Type B pancreatic cell (in vitro differentiated cells): ENCODE results near the gene LONRF3. TPM values are rescaled to one million over a fixed set of nuclear protein-coding genes. Genes with fewer than 3 reads are reported as not detected.
A peak's percentile ranks its signal among the peaks of the same experiment; 100 is the strongest.

Source experiments
- DNase-seq: peaks from one replicate; pipeline ENCODE4 v3.0.0; 2021; ENCODE audit warnings: mixed read lengths; ENCODE audit not compliant: unreplicated experiment; ENCODE audit errors: extremely low spot score
- H3K27ac Mint-ChIP-seq: 2 replicates; pipeline ENCODE4 v1.8.0; 2021; ENCODE audit warnings: mild to moderate bottlenecking, mixed read lengths
- H3K27me3 Mint-ChIP-seq: 2 replicates; pipeline ENCODE4 v1.8.0; 2021; ENCODE audit warnings: mixed read lengths
- H3K36me3 Mint-ChIP-seq: 2 replicates; pipeline ENCODE4 v1.8.0; 2021; ENCODE audit warnings: mixed read lengths
- H3K4me1 Mint-ChIP-seq: one replicate; pipeline ENCODE4 v1.8.0; 2021; ENCODE audit warnings: mixed read lengths; ENCODE audit not compliant: unreplicated experiment
- H3K4me3 Mint-ChIP-seq: 2 replicates; pipeline ENCODE4 v1.8.0; 2021; ENCODE audit warnings: mild to moderate bottlenecking, mixed read lengths
- H3K9me3 Mint-ChIP-seq: 2 replicates; pipeline ENCODE4 v1.8.0; 2021; ENCODE audit warnings: mixed read lengths
- total RNA-seq: library from RNA; stranded (reverse); gene quantifications from 2 replicates; pipeline ENCODE4 v1.2.1, GENCODE V29; 2021; ENCODE audit warnings: low replicate concordance
- TF ChIP-seq, protein P1 (sequence below): fragments of 200-600 bp; sonication (generic); conservative IDR thresholded peaks from 2 replicates; pipeline ENCODE4 v1.5.0; 2021; ENCODE audit warnings: antibody characterized with exemption, mild to moderate bottlenecking

The LONRF3 gene
- total RNA-seq, 1 donor from 2014 or later, result 1.5 TPM

GRCh38 chrX:119067023-119067739 lies 92.8 kb downstream of the LONRF3 start:
- Mint-ChIP-seq H3K4me1 (peaks cover 5% of the 10 kb centered on the region), H3K4me3 (no peak overlapping the region), H3K27me3 (no peaks in the 10 kb centered on the region), H3K9me3 (no peaks in the 10 kb centered on the region), H3K27ac (no peak overlapping the region), H3K36me3 (no peaks in the 10 kb centered on the region)
- TF ChIP-seq, protein P1, sequence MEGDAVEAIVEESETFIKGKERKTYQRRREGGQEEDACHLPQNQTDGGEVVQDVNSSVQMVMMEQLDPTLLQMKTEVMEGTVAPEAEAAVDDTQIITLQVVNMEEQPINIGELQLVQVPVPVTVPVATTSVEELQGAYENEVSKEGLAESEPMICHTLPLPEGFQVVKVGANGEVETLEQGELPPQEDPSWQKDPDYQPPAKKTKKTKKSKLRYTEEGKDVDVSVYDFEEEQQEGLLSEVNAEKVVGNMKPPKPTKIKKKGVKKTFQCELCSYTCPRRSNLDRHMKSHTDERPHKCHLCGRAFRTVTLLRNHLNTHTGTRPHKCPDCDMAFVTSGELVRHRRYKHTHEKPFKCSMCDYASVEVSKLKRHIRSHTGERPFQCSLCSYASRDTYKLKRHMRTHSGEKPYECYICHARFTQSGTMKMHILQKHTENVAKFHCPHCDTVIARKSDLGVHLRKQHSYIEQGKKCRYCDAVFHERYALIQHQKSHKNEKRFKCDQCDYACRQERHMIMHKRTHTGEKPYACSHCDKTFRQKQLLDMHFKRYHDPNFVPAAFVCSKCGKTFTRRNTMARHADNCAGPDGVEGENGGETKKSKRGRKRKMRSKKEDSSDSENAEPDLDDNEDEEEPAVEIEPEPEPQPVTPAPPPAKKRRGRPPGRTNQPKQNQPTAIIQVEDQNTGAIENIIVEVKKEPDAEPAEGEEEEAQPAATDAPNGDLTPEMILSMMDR, result peak; percentile 74
- no peak for DNase-seq

Other genes starting within 250 kb of the LONRF3 start
- gene IL13RA1, start 247.0 kb upstream of the LONRF3 start, total RNA-seq, result 21.6 and 27.5 TPM in 2 replicates
- gene ZCCHC12, start 150.8 kb upstream of the LONRF3 start, total RNA-seq, result 0.64 and 10.6 TPM in 2 replicates
- not detected in 2 replicates for gene CT47C1, start 98.4 kb downstream of the LONRF3 start, total RNA-seq
- not detected in 2 replicates for gene KIAA1210, start 153.2 kb downstream of the LONRF3 start, total RNA-seq